ENCODE results near the gene TMEM94. TPM values are rescaled to one million over a fixed set of nuclear protein-coding genes. Genes with fewer than 3 reads are reported as not detected.
A peak's percentile ranks its signal among the peaks of the same experiment; 100 is the strongest.

TMEM94 gene
- polyA plus RNA-seq, 2 of the 4 experiments (the other 2 are of a cell fraction) = 30.5 to 63.8 TPM

- TF ChIP-seq MAZ (IDR thresholded peaks at IDR 0.05; ENCODE audit: borderline replicate concordance, low read depth, low read length) = no peak
- no peak for TF ChIP-seq MYC (IDR thresholded peaks at IDR 0.05; ENCODE audit: borderline replicate concordance, low read length)
- no peak for TF ChIP-seq EP300 (IDR thresholded peaks at IDR 0.05)
- no peak for TF ChIP-seq RFX5 (IDR thresholded peaks at IDR 0.05)
- TF ChIP-seq ZFP36 (IDR thresholded peaks at IDR 0.05; ENCODE audit: borderline replicate concordance, partially characterized antibody) = no peak
- no peak for TF ChIP-seq NFE2L2 (conservative IDR thresholded peaks at IDR 0.05; ENCODE audit: low read length)
- TF ChIP-seq BHLHE40 (IDR thresholded peaks at IDR 0.05; ENCODE audit: low read depth, low read length) = no peak
- TF ChIP-seq HOXA7 (CRISPR knock-in tag; IDR thresholded peaks at IDR 0.05) = no peak
- no peak for TF ChIP-seq FOSL2 (IDR thresholded peaks at IDR 0.05)
- TF ChIP-seq FOSL2 (CRISPR knock-in tag; IDR thresholded peaks at IDR 0.05) = no peak
- TF ChIP-seq JUN (IDR thresholded peaks at IDR 0.05) = no peak
- TF ChIP-seq CBX2 (IDR thresholded peaks at IDR 0.05; ENCODE audit: borderline replicate concordance, low read depth) = no peak
- no peak for TF ChIP-seq SMC3 (IDR thresholded peaks at IDR 0.05)
- TF ChIP-seq RNF2 (IDR thresholded peaks at IDR 0.05; ENCODE audit: borderline replicate concordance, low read depth) = no peak
- TF ChIP-seq ZSCAN20 (CRISPR knock-in tag; IDR thresholded peaks at IDR 0.05) = no peak
- TF ChIP-seq FOSB (CRISPR knock-in tag; IDR thresholded peaks at IDR 0.05) = no peak
- TF ChIP-seq MAFK (IDR thresholded peaks at IDR 0.05; ENCODE audit: partially characterized antibody) = no peak
- TF ChIP-seq ZNF302 (CRISPR knock-in tag; IDR thresholded peaks at IDR 0.05) = no peak
- TF ChIP-seq RCOR1 (IDR thresholded peaks at IDR 0.05; ENCODE audit: low read depth, low read length) = no peak
- TF ChIP-seq RARB (CRISPR knock-in tag; IDR thresholded peaks at IDR 0.05) = no peak
- no peak for TF ChIP-seq REST (IDR thresholded peaks at IDR 0.05)
- no peak overlapping the region for H3K27ac ChIP-seq
- peak in 1 of 2 experiments; percentile 33; a peak in 3 of 6 replicates for ATAC-seq
- H3K4me3 ChIP-seq = no peak overlapping the region
- no peaks in the 10 kb centered on the region for H3K9me3 ChIP-seq
- no peak overlapping the region for H3K4me2 ChIP-seq
- ChIA-PET POLR2A (no interaction called here), CTCF (interaction anchor here (0.7 to 2.1 kb wide), 3 partner anchors 12 to 77 kb away, joined by 3 to 6 read pairs (median 3); partner anchors contain the start of gene TSEN54)
- FAIRE-seq = no peak
- peak in 1 of 2 experiments; percentile 52 for DNase-seq (ENCODE audit: low read depth in 1 of 2, low spot score in 1 of 2)
- 41% methylated on average over 2 of the region's 2 CpGs for WGBS (ENCODE audit: missing lambda C conversion rate)
- H3K4me1 ChIP-seq = peaks cover 11% of the 10 kb centered on the region
Measured at GRCh38 chr17:75439287-75439686, 17.1 kb upstream of the TMEM94 start.

GRCh38 chr17:75440738-75441448 is 15.5 kb upstream of the TMEM94 start:
- ATAC-seq = no peak
- DNase-seq (ENCODE audit: low read depth in 1 of 2, low spot score in 1 of 2) = no peak
- no peak for TF ChIP-seq HOXA7 (CRISPR knock-in tag; IDR thresholded peaks at IDR 0.05)
- TF ChIP-seq NFE2L2 (conservative IDR thresholded peaks at IDR 0.05; ENCODE audit: low read length) = no peak
- TF ChIP-seq ZSCAN20 (CRISPR knock-in tag; IDR thresholded peaks at IDR 0.05) = no peak
- no peak for TF ChIP-seq JUN (IDR thresholded peaks at IDR 0.05)
- TF ChIP-seq TP53 (CRISPR knock-in tag; IDR thresholded peaks at IDR 0.05) = no peak
- TF ChIP-seq GATA3 (IDR thresholded peaks at IDR 0.05; ENCODE audit: borderline replicate concordance) = no peak
- TF ChIP-seq TFCP2L1 (CRISPR knock-in tag; IDR thresholded peaks at IDR 0.05) = no peak
- no peak for TF ChIP-seq HOXB5 (CRISPR knock-in tag; IDR thresholded peaks at IDR 0.05)
- TF ChIP-seq MYC (IDR thresholded peaks at IDR 0.05; ENCODE audit: borderline replicate concordance, low read length) = no peak
- TF ChIP-seq CHD2 (IDR thresholded peaks at IDR 0.05; ENCODE audit: low read length, partially characterized antibody) = no peak
- TF ChIP-seq RCOR1 (IDR thresholded peaks at IDR 0.05; ENCODE audit: low read depth, low read length) = no peak
- no peak for TF ChIP-seq JUNB (IDR thresholded peaks at IDR 0.05)
- TF ChIP-seq NPAS2 (CRISPR knock-in tag; IDR thresholded peaks at IDR 0.05; ENCODE audit: borderline replicate concordance) = no peak
- TF ChIP-seq MAZ (IDR thresholded peaks at IDR 0.05; ENCODE audit: borderline replicate concordance, low read depth, low read length) = no peak
- no peak for TF ChIP-seq EP300 (IDR thresholded peaks at IDR 0.05)
- H3K4me2 ChIP-seq = no peak overlapping the region
- CTCF ChIA-PET = interaction anchor here (0.7 to 2.1 kb wide), 9 partner anchors 10 to 309 kb away, joined by 3 to 7 read pairs (median 4); partner anchors contain the start of gene TSEN54
- peaks cover 11% of the 10 kb centered on the region for H3K4me1 ChIP-seq
- H3K4me3 ChIP-seq = no peak overlapping the region
- FAIRE-seq = no peak
- POLR2A ChIA-PET = interaction anchor here (1.1 kb wide), 1 partner anchor 10 kb away, joined by 3 read pairs; no protein-coding TSS in a partner anchor
- H3K9me3 ChIP-seq = no peaks in the 10 kb centered on the region
- WGBS (ENCODE audit: missing lambda C conversion rate) = 79% methylated on average over 10 of the region's 10 CpGs
- H3K27ac ChIP-seq = no peak overlapping the region

Measured in A549 (cell line).